Activated CD4-positive, alpha-beta memory T cell treated with anti-CD3 and anti-CD28 coated beads for 36 hours (primary cell): Measurements from ENCODE around the gene TMCO2. TPM values are rescaled to one million over a fixed set of nuclear protein-coding genes. Genes with fewer than 3 reads are reported as not detected.
"Not testable (repeated sequence)": the region's sequence is repeated elsewhere in the genome, so short reads cannot be mapped to it uniquely, and the experiment has no call there.

Experiments used
- CTCF ChIA-PET: fragments of 350-600 bp; sonication (Branson Sonifier 250); formaldehyde crosslinking; loops from one replicate; lab custom pipeline; 2021; ENCODE audit warnings: antibody characterized with exemption, inconsistent platforms; lab: Charles Lee
- POLR2A ChIA-PET: fragments of 350-600 bp; sonication (Branson Sonifier 250); formaldehyde crosslinking; loops from one replicate; lab custom pipeline; 2021; ENCODE audit warnings: antibody characterized with exemption; lab: Charles Lee
- DNase-seq: peaks from one replicate; pipeline ENCODE4 v3.0.0-alpha.2; 2020
- H3K27ac Mint-ChIP-seq: one replicate; pipeline ENCODE4 v1.8.0; 2021; ENCODE audit warnings: mixed read lengths
- H3K27me3 Mint-ChIP-seq: one replicate; pipeline ENCODE4 v1.8.0; 2021; ENCODE audit warnings: mixed read lengths
- H3K36me3 Mint-ChIP-seq: one replicate; pipeline ENCODE4 v1.8.0; 2021; ENCODE audit warnings: mixed read lengths
- H3K4me1 Mint-ChIP-seq: one replicate; pipeline ENCODE4 v1.8.0; 2021; ENCODE audit warnings: low read depth, mixed read lengths
- H3K4me3 Mint-ChIP-seq: one replicate; pipeline ENCODE4 v1.8.0; 2021; ENCODE audit warnings: mild to moderate bottlenecking, mixed read lengths
- H3K9me3 Mint-ChIP-seq: one replicate; pipeline ENCODE4 v1.8.0; 2021; ENCODE audit warnings: mixed read lengths
- intact Hi-C: fragments of 100-400 bp; cut with micrococcal nuclease; formaldehyde crosslinking; loops from one replicate; pipeline ENCODE4 v1.15.1; 2023
- total RNA-seq, 2 experiments: library from RNA; stranded (reverse); gene quantifications; one replicate each; pipeline ENCODE4 v1.2.3, GENCODE V29; 2021

Gene TMCO2
- total RNA-seq = not detected

DNA sequence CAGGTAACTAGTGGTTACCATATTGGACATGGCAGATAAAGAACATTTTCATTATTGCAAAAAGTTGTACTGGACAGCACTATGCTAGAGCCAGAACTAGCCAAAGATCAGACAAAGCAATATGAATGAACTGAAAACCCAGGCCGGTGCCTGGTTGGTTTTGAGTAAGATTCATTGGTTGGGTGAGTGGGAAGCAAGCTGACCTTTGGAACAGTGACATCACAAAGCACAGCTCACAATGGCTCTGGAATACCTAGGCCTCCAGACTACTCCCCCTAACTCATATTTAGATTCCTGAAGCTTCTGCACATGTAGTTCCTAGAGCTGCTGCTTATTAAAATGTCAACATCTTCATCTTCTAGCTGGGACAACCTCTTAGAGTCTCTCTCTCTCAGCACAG, at the start of gene TMCO2:
TMCO2 (plus strand) TSS at position 283 of the 400 bp plus-strand sequence; CDS start at position 340, 57 bp downstream.
- Mint-ChIP-seq H3K27me3 (no peaks in the 10 kb centered on the region), H3K36me3 (no peaks in the 10 kb centered on the region), H3K4me1 (peaks cover 18% of the 10 kb centered on the region), H3K4me3 (no peak within 1 kb of the TSS), H3K27ac (no peak within 1 kb of the TSS), H3K9me3 (no peaks in the 10 kb centered on the region)
- ChIA-PET CTCF (interaction anchor here (0.9 to 2.7 kb wide), 3 partner anchors 44 to 104 kb away, joined by 3 to 8 read pairs (median 3); no protein-coding TSS in a partner anchor), POLR2A (no interaction called here)
- DNase-seq = no peak
- intact Hi-C loops = no loop called here

DNA sequence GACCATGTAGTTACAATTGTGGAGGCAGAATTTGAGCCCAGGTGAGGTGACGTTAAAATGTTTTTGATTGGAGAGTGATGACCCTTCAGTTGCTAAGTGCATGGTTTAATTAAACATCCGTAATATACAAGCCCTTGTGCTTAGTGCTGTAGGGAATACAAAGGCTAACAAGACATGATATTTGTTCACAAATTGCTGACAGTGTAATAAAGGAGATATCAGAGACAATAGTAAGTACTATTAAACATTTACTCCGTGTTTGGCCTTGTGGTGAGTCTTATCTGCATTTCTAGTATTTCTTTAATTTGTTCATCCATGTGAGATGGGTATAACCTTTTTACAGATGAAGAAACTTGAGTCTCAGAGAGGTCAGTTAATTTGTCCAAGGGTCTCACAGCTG, 48.6 kb upstream of the TMCO2 start:
- Mint-ChIP-seq H3K27me3 (no peaks in the 10 kb centered on the region), H3K4me3 (no peak overlapping the region), H3K36me3 (peaks cover 15% of the 10 kb centered on the region), H3K9me3 (no peaks in the 10 kb centered on the region), H3K4me1 (peaks cover 4% of the 10 kb centered on the region), H3K27ac (no peak overlapping the region)
- CTCF ChIA-PET = interaction anchor here (1.5 kb wide), 1 partner anchor 116 kb away, joined by 3 read pairs; no protein-coding TSS in a partner anchor
- intact Hi-C loops = no loop called here
- no peak for DNase-seq
- POLR2A ChIA-PET = no interaction called here

DNA sequence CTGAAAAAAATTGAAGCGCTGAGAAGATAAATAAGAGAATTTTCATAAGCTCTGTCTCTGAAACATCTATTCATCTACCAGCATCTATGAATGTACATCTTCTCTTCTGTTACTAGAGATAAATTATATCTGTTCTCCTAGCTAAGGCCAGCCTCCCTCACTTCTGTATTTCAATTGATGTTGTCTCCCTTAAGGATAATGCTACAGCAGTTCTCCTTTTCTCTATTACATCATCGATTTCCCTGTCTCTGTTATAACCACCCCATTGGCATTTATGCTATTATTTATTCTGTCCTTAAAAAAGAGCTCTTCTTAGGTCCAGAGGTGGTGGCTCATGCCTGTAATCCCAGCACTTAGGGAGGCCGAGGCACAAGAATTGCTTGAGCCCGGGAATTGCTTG, 42.9 kb upstream of the TMCO2 start:
- H3K27ac Mint-ChIP-seq = no peak overlapping the region

DNA sequence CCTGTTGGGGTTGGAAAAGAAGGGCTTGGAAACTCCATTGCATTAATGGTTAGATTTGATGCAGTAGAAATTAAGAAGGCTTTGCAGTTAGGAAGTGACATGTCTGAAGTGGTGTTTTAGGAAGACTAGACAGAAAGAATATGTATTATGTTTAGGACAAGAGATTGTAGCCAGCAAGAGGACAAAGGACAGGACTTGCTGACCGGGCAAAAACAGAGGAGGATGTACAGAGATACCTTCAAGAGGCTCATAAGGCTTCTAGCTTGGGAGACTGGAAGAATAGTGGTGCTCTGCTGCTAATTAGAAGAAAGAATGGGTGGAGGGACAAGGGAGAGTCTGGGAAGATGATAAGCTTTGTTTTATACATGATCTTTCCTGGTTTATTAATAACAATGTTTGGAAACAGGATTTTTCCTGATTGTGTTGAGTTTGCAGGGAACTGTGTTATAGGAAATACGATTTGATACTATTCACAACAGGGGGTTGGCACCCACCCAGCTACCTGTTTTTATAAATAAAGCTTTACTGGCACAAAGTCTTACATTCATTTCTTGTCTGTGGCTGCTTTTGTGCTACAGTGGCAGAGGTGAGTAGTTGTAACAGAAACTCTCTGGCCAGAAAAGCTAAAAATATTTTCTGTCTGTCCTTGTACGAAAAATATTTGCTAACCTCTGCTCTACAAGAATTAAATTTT, 37.1 kb upstream of the TMCO2 start:
- DNase-seq = no peak
- intact Hi-C loops = no loop called here
- Mint-ChIP-seq H3K4me1 (peaks cover 11% of the 10 kb centered on the region), H3K27ac (no peak overlapping the region), H3K27me3 (no peaks in the 10 kb centered on the region), H3K4me3 (no peak overlapping the region), H3K9me3 (no peaks in the 10 kb centered on the region), H3K36me3 (peaks cover 35% of the 10 kb centered on the region)
- POLR2A ChIA-PET = no interaction called here
- CTCF ChIA-PET = interaction anchor here (1.0 to 1.1 kb wide), 2 partner anchors 104 to 128 kb away, joined by 3 to 4 read pairs; no protein-coding TSS in a partner anchor

More for the DNA sequence above, 42.9 kb upstream of the TMCO2 start:
- POLR2A ChIA-PET = no interaction called here
- no peak overlapping the region for H3K4me3 Mint-ChIP-seq
- peaks cover 13% of the 10 kb centered on the region for H3K4me1 Mint-ChIP-seq
- H3K36me3 Mint-ChIP-seq = peaks cover 39% of the 10 kb centered on the region
- no peaks in the 10 kb centered on the region for H3K27me3 Mint-ChIP-seq
- CTCF ChIA-PET = interaction anchor here (0.5 to 0.7 kb wide), 2 partner anchors 30 to 37 kb away, joined by 3 to 6 read pairs; no protein-coding TSS in a partner anchor
- no peaks in the 10 kb centered on the region for H3K9me3 Mint-ChIP-seq
- intact Hi-C loops = no loop called here
- no peak for DNase-seq

DNA sequence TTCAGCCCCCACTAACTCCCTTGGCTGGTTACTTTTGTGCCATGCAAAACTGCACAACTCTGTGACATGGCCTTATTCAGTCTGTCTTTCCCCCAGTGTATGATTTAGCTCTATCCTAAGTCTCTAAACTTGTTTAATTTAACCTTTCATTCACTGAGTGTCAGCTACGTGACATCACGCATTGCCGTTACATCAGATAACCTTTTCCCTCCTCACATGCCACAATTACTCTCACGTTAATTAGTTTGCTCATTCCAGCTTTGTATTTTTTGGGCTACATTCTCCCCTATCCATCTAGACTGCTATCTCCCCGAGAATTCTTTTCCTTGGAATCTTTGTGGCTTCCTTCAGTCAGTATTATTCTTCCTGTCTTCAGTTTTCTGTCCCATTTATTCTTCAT, 29.4 kb upstream of the TMCO2 start:
- Mint-ChIP-seq H3K27ac (no peak overlapping the region), H3K36me3 (peaks cover 19% of the 10 kb centered on the region), H3K4me3 (no peak overlapping the region), H3K27me3 (no peaks in the 10 kb centered on the region), H3K4me1 (peaks cover 31% of the 10 kb centered on the region), H3K9me3 (no peaks in the 10 kb centered on the region)
- no peak for DNase-seq
- POLR2A ChIA-PET = no interaction called here
- intact Hi-C loops = no loop called here
- CTCF ChIA-PET = interaction anchor here (1.1 to 1.3 kb wide), 2 partner anchors 65 to 121 kb away, joined by 5 read pairs; no protein-coding TSS in a partner anchor

DNA sequence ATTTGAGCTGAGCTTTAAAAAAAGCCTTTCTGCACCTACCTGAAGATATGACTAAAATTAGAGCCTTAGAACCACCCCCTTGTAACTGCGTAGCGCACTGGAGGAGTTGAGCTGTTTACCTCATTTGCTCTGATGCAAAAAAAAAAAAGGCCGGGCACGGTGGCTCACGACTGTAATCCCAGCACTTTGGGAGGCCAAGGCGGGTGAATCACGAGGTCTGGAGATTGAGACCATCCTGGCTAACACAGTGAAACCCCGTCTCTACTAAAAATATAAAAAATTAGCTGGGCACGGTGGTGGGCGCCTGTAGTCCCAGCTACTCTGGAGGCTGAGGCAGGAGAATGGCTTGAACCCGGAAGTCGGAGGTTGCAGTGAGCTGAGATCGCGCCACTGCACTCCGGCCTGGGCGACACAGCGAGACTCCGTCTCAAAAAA, 26.2 kb upstream of the TMCO2 start:
- CTCF ChIA-PET, H3K4me3 Mint-ChIP-seq, H3K27me3 Mint-ChIP-seq, H3K9me3 Mint-ChIP-seq, DNase-seq, H3K27ac Mint-ChIP-seq: not testable (repeated sequence)
- POLR2A ChIA-PET = interaction anchor here (0.6 kb wide), 1 partner anchor 48 kb away, joined by 3 read pairs; no protein-coding TSS in a partner anchor
- intact Hi-C loops = loop anchor here (5.0 kb wide), 2 partner anchors 34 to 59 kb away; partner anchors contain the start of gene RLF
- peaks cover 19% of the 10 kb centered on the region for H3K36me3 Mint-ChIP-seq
- peaks cover 30% of the 10 kb centered on the region for H3K4me1 Mint-ChIP-seq

DNA sequence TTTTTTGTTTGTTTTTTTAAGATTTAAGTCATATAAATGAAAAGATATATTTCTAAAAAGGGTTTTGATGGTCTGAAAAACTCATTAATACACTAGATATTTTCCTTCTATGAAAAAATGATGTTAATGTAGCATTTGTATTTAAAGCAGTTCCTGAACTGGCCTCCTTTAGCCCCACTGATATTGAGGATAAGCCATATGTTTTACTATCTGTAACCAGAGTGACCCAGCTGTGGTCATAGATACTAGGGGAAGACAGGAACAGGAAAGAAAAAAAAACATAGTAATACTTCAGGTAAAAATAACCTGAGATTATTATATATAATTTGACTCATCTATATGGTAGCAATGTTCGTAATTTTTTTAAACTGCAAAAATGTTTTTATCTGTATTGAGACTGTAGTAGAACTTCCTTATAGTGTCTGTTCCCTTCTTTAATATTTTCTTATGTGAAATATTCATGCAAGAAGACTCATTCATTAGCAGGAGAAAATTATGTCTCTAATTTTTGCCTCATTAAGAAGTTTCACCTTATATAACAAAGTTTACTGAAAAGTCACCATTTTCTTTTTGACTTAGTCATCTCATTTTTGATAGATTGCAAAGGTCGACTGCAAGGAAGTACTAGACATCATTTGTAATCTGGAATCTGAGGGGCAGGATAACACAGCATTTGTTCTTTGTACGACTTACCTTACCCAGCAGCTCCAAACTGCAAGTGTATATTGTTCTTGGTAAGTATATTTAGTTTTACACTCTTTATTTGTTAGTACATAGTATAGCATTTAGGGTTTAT, 25.6 kb upstream of the TMCO2 start:
- no peak overlapping the region for H3K4me3 Mint-ChIP-seq
- DNase-seq = no peak
- no peak overlapping the region for H3K27ac Mint-ChIP-seq
- ChIA-PET POLR2A (no interaction called here), CTCF (no interaction called here)
- H3K27me3 Mint-ChIP-seq = no peaks in the 10 kb centered on the region
- intact Hi-C loops = loop anchor here (5.0 kb wide), 2 partner anchors 35 to 60 kb away; partner anchors contain the start of gene RLF
- H3K36me3 Mint-ChIP-seq = peaks cover 15% of the 10 kb centered on the region
- H3K4me1 Mint-ChIP-seq = peaks cover 28% of the 10 kb centered on the region
- H3K9me3 Mint-ChIP-seq = no peaks in the 10 kb centered on the region

DNA sequence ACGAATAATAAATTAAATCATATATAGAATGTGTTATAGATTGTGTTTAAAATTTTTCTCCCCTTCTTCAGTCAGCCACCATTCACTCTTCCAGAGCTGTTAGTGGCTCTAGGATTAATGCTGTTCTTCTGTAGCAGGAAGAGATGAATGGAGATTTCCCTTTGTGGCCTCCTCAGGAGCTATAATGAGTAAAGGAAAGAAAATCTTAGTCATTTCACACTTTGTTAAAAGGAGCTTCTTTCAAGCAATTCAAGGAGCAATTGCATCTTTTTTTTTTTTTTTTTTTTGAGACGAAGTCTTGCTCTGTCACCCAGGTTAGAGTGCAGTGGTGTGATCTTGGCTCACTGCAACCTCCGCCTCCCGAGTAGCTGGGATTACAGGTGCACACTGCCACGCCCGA, 23.7 kb upstream of the TMCO2 start:
- intact Hi-C loops = loop anchor here (2.0 to 5.0 kb wide), 3 partner anchors 37 to 62 kb away; partner anchors contain the start of gene RLF

DNA sequence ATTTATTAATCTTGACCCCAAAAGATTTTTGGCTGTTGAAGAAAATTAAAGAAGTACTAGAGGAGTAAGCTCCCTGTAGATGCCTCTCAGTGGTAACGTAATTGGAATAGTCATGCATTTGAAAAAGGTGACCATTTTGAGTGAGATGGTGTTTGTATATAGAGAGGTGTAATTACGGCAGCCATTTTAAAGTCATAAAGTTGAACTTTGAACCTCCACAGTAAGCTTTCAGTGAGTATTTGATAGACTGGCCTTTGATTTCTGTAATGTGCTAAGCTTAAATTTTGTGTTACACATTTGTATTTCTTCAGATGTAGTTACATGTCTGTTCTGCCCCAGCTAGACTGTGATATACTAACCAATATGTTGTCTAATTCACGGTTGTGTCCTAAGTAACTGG, 21.5 kb upstream of the TMCO2 start:
- no peaks in the 10 kb centered on the region for H3K9me3 Mint-ChIP-seq
- DNase-seq = no peak
- H3K4me1 Mint-ChIP-seq = peaks cover 24% of the 10 kb centered on the region
- POLR2A ChIA-PET = interaction anchor here (0.6 kb wide), 1 partner anchor 36 kb away, joined by 4 read pairs; no protein-coding TSS in a partner anchor
- H3K27me3 Mint-ChIP-seq = no peaks in the 10 kb centered on the region
- no peak overlapping the region for H3K27ac Mint-ChIP-seq
- CTCF ChIA-PET = no interaction called here
- intact Hi-C loops = no loop called here
- H3K4me3 Mint-ChIP-seq = no peak overlapping the region
- peaks cover 22% of the 10 kb centered on the region for H3K36me3 Mint-ChIP-seq

More for the DNA sequence above, 23.7 kb upstream of the TMCO2 start:
- Mint-ChIP-seq H3K27me3 (no peaks in the 10 kb centered on the region), H3K9me3 (no peaks in the 10 kb centered on the region), H3K4me3 (no peak overlapping the region), H3K4me1 (peaks cover 25% of the 10 kb centered on the region), H3K36me3 (peaks cover 19% of the 10 kb centered on the region), H3K27ac (no peak overlapping the region)
- POLR2A ChIA-PET = interaction anchor here (0.6 to 1.8 kb wide), 5 partner anchors 8 to 61 kb away, joined by 4 to 16 read pairs (median 4); no protein-coding TSS in a partner anchor
- peak; percentile 41 for DNase-seq
- CTCF ChIA-PET = interaction anchor here (0.8 to 1.7 kb wide), 5 partner anchors 18 to 94 kb away, joined by 3 to 8 read pairs (median 3); no protein-coding TSS in a partner anchor

DNA sequence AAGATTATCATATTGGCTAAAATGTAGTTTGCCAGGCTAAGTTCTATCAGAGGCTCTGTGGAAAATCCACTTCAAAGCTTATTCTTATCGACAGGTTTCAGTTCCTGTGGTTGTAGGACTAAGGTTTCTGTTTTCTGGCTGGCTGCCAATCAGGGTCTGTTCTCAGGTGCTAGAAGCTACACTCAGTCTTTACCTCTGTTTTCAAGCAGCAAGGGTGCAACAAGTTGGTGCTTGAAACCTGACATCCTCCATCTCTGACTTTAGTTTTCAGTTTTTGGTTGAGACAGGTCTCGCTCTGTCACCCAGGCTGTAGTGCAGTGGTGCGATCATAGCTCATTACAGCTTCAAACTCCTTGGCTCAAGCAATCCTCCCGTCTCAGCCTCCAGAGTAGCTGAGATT, 15.3 kb upstream of the TMCO2 start:
- H3K27me3 Mint-ChIP-seq = no peaks in the 10 kb centered on the region
- no peak overlapping the region for H3K27ac Mint-ChIP-seq
- no peaks in the 10 kb centered on the region for H3K9me3 Mint-ChIP-seq
- ChIA-PET CTCF (interaction anchor here (0.6 to 1.9 kb wide), 5 partner anchors 9 to 173 kb away, joined by 3 to 7 read pairs (median 3); no protein-coding TSS in a partner anchor), POLR2A (interaction anchor here (1.0 kb wide), 2 partner anchors 9 kb away, joined by 4 to 5 read pairs; no protein-coding TSS in a partner anchor)
- peak; percentile 81 for DNase-seq
- H3K4me3 Mint-ChIP-seq = no peak overlapping the region
- intact Hi-C loops = no loop called here
- peaks cover 61% of the 10 kb centered on the region for H3K36me3 Mint-ChIP-seq
- peaks cover 32% of the 10 kb centered on the region for H3K4me1 Mint-ChIP-seq

DNA sequence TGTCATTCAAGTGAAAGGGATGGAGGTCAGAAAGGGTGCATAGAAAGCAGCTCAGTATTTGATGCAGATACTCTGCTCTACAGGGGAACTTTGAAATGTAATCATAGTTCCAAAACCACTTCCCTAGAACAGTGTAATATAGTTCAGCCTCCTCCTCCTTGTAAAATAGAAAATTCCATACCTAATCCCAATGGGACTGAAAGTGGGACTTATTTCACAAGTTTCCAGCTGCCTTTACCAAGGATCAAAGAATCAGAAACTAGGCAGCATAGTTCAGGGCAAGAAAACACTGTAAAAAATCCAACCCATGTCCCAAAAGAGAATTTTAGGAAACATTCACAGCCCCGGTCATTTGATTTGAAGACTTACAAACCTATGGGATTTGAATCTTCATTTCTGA, 8.1 kb upstream of the TMCO2 start:
- peaks cover 58% of the 10 kb centered on the region for H3K4me1 Mint-ChIP-seq
- intact Hi-C loops = loop anchor here (2.0 kb wide), 2 partner anchors 53 to 77 kb away; no protein-coding TSS in a partner anchor
- H3K27ac Mint-ChIP-seq = no peak overlapping the region
- peaks cover 36% of the 10 kb centered on the region for H3K36me3 Mint-ChIP-seq
- no peak overlapping the region for H3K4me3 Mint-ChIP-seq
- no peaks in the 10 kb centered on the region for H3K9me3 Mint-ChIP-seq
- no peak for DNase-seq
- H3K27me3 Mint-ChIP-seq = no peaks in the 10 kb centered on the region
- ChIA-PET CTCF (interaction anchor here (1.2 kb wide), 3 partner anchors 17 to 87 kb away, joined by 3 to 5 read pairs (median 3); no protein-coding TSS in a partner anchor), POLR2A (no interaction called here)
